Osteocyte (in vitro differentiated cells): Measurements from ENCODE around the gene CYBC1. TPM values are rescaled to one million over a fixed set of nuclear protein-coding genes. Genes with fewer than 3 reads are reported as not detected.

ENCODE experiments used
- DNase-seq: peaks from one replicate; pipeline ENCODE4 v3.0.0; 2021; ENCODE audit warnings: mixed read lengths; ENCODE audit not compliant: unreplicated experiment; ENCODE audit errors: extremely low spot score
- H3K27ac Mint-ChIP-seq: one replicate; pipeline ENCODE4 v1.8.0; 2021; ENCODE audit warnings: mild to moderate bottlenecking, mixed read lengths; ENCODE audit not compliant: unreplicated experiment
- H3K27me3 Mint-ChIP-seq: one replicate; pipeline ENCODE4 v1.8.0; 2021; ENCODE audit warnings: mixed read lengths; ENCODE audit not compliant: unreplicated experiment
- H3K36me3 Mint-ChIP-seq: one replicate; pipeline ENCODE4 v1.8.0; 2021; ENCODE audit warnings: mixed read lengths; ENCODE audit not compliant: unreplicated experiment
- H3K4me1 Mint-ChIP-seq: one replicate; pipeline ENCODE4 v1.8.0; 2021; ENCODE audit warnings: mixed read lengths; ENCODE audit not compliant: unreplicated experiment
- H3K4me3 Mint-ChIP-seq: one replicate; pipeline ENCODE4 v1.8.0; 2021; ENCODE audit warnings: mild to moderate bottlenecking, moderate library complexity, mixed read lengths; ENCODE audit not compliant: unreplicated experiment
- H3K9me3 Mint-ChIP-seq: one replicate; pipeline ENCODE4 v1.8.0; 2021; ENCODE audit warnings: mixed read lengths; ENCODE audit not compliant: unreplicated experiment
- total RNA-seq: library from RNA; stranded (reverse); gene quantifications from 2 replicates; pipeline ENCODE4 v1.2.1, GENCODE V29; 2021
- TF ChIP-seq, protein P1 (sequence below): fragments of 200-600 bp; sonication (generic); IDR thresholded peaks from 2 replicates; pipeline ENCODE4 v1.5.0; 2021; ENCODE audit warnings: antibody characterized with exemption, mild to moderate bottlenecking, moderate library complexity

Gene CYBC1
- total RNA-seq, 1 donor from 2014 or later = 78.7 TPM

DNA sequence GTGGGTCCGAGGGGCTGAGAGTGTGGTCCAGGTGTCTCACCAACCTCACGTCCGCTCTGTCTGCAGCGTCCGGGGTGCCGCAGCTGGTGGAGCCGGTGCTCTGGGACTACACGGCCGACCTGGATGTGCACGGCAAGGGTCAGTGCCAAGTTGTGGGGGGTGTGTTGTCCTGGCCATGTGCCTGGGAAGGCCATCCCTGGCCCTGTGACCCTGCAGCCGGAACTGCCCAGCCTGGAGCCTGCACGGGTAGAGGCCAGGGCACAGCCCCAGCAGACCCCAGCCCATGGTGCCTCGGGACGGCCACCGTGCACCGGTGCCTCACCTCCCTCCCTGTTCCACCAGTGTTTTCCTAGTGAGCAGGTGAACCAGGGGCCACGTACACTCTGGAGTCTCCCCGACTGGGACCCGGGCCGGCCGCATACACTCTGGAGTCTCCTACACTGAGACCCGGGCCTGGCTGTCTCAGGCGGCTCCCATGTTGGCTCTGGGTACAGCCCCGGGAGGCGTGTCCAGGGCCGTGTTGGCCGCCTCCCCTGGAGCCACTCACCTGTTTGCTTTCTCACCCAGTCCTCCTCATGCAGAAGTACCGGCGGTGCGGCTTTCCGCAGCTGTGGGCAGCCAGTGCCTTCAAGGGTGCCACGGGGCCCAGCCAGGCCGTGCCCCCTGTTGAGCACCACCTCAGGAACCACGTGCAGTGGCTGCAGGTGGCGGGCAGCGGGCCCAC, 13.8 kb downstream of the CYBC1 start:
- peaks cover 7% of the 10 kb centered on the region for H3K4me1 Mint-ChIP-seq
- H3K27ac Mint-ChIP-seq = no peak overlapping the region
- H3K36me3 Mint-ChIP-seq = peaks cover 2% of the 10 kb centered on the region
- TF ChIP-seq, protein P1, sequence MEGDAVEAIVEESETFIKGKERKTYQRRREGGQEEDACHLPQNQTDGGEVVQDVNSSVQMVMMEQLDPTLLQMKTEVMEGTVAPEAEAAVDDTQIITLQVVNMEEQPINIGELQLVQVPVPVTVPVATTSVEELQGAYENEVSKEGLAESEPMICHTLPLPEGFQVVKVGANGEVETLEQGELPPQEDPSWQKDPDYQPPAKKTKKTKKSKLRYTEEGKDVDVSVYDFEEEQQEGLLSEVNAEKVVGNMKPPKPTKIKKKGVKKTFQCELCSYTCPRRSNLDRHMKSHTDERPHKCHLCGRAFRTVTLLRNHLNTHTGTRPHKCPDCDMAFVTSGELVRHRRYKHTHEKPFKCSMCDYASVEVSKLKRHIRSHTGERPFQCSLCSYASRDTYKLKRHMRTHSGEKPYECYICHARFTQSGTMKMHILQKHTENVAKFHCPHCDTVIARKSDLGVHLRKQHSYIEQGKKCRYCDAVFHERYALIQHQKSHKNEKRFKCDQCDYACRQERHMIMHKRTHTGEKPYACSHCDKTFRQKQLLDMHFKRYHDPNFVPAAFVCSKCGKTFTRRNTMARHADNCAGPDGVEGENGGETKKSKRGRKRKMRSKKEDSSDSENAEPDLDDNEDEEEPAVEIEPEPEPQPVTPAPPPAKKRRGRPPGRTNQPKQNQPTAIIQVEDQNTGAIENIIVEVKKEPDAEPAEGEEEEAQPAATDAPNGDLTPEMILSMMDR = no peak
- no peaks in the 10 kb centered on the region for H3K27me3 Mint-ChIP-seq
- no peaks in the 10 kb centered on the region for H3K9me3 Mint-ChIP-seq
- DNase-seq = no peak
- H3K4me3 Mint-ChIP-seq = no peak overlapping the region

- H3K27me3 Mint-ChIP-seq = no peaks in the 10 kb centered on the region
- no peak overlapping the region for H3K27ac Mint-ChIP-seq
- TF ChIP-seq, protein P1 = no peak
- no peaks in the 10 kb centered on the region for H3K9me3 Mint-ChIP-seq
- H3K4me1 Mint-ChIP-seq = peaks cover 7% of the 10 kb centered on the region
- H3K4me3 Mint-ChIP-seq = no peak overlapping the region
- H3K36me3 Mint-ChIP-seq = peaks cover 2% of the 10 kb centered on the region
- DNase-seq = no peak
Measured at GRCh38 chr17:82435601-82436583, 14.7 kb downstream of the CYBC1 start.

GRCh38 chr17:82435103-82435502, 15.4 kb downstream of the CYBC1 start:
- no peak for DNase-seq
- H3K4me1 Mint-ChIP-seq = peaks cover 3% of the 10 kb centered on the region

DNA sequence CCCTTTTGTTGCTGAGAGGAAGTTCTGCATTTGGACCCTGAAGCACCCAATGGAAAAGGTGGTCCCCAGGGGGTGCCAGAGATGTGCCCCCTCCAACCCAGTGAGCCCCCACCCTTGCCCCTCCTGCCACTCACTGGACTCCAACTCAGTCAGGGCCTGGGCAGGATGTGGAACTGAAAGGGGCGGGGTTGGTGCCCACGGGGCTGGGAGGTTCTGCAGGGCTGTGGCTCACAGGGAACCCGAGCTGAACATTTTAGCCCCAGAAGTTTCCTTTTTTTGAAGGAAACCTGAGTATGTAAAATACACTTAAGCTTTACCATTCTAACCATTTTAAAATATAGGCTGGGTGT, 16.4 kb downstream of the CYBC1 start:
- H3K27me3 Mint-ChIP-seq = no peaks in the 10 kb centered on the region
- H3K36me3 Mint-ChIP-seq = peaks cover 2% of the 10 kb centered on the region
- TF ChIP-seq, protein P1 = no peak
- no peaks in the 10 kb centered on the region for H3K9me3 Mint-ChIP-seq
- H3K4me3 Mint-ChIP-seq = no peak overlapping the region
- H3K4me1 Mint-ChIP-seq = peaks cover 3% of the 10 kb centered on the region
- no peak for DNase-seq
- no peak overlapping the region for H3K27ac Mint-ChIP-seq

More at GRCh38 chr17:82435103-82435502, 15.4 kb downstream of the CYBC1 start:
- H3K9me3 Mint-ChIP-seq = no peaks in the 10 kb centered on the region
- no peak overlapping the region for H3K27ac Mint-ChIP-seq
- H3K36me3 Mint-ChIP-seq = peaks cover 2% of the 10 kb centered on the region
- H3K27me3 Mint-ChIP-seq = no peaks in the 10 kb centered on the region
- TF ChIP-seq, protein P1 = no peak
- H3K4me3 Mint-ChIP-seq = no peak overlapping the region
